Activated T-helper 9 cell treated with anti-CD3 and anti-CD28 coated beads, Interleukin-2, amount 50 U/mL, for 16 hours (primary cell): ENCODE results near the gene ALDH1A2.

Experiments
- DNase-seq: peaks from one replicate; pipeline ENCODE4 v3.0.0-alpha.2; 2020; ENCODE audit warnings: low read depth

The ALDH1A2 gene

DNA sequence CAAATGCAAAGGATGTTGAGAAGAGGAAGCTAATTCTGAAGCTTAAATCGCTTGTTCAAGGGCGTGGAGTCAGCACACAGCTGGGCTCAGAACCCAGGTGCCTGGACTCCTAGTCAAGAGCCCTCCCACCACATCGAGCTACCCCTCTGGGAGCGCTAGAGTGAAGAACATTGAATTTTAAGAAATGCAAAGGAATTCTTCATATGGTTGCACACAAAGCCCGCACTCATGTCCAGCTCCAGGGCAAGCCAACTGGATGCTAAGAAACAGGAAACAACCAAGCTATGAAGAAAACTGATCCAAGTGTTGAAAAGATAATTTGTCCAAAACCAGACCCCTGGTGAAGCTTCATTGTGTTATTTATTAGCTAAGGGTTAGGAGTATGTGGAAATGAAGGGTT is 122.3 kb downstream of the ALDH1A2 start:
- DNase-seq, result no peak

DNA sequence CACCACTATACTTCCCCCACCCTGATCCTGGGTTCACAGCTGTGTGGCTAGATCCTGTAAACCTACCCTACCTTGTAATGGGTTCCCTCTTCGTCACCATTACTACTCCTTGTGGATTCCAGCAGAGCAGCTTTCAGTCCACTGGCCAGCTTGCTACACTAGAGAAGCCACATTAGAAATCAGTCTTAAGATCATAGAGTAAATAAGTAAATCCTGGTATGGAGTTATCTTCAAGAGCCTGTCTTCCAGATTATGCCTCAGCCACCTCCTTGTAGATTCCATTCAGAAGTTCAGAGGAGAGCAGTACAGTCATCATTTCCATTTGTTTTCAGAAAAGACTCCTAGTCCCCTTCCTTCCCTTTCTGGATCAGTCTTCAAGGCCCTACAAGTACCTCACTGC is 123.7 kb downstream of the ALDH1A2 start:
- DNase-seq, result no peak

DNA sequence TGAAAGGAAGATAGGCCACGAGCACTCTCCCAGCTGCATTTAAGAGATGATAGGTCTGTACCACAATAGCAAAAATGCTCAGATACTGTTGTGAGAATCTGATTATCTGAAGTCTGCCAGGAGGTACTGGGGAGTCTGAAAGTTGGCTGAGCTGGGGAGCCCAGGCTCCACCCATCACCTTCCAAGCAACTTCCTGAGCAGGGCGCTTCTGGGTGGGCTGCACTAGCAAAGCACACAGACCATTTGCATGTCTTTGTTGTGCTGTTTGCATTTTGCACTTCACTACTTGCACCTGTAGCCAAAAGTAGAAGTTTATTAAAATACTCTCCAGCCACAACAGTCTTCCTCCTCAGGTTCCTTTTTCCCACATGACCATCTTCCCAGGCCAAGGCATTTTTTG is 133.2 kb downstream of the ALDH1A2 start:
- no peak for DNase-seq

DNA sequence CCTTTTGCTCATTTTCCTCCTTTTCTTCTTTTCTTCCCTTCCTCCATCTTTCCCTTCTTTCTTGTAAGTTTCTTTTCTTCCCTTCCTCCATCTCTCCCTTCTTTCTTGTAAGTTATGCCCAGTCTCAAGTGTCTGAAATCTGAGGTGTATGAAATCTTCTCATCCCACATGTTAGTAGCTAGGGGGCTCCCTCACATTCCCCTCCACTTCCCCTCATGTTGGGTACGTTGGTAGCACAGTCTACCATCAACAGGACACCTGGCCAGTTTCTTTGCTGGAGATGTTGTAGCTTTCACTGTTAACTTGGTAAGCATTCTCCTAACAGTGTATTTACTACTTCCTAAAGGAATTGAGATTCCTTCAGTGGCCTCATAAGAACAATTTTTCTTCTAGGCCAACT is 133.9 kb downstream of the ALDH1A2 start:
- DNase-seq, result no peak

DNA sequence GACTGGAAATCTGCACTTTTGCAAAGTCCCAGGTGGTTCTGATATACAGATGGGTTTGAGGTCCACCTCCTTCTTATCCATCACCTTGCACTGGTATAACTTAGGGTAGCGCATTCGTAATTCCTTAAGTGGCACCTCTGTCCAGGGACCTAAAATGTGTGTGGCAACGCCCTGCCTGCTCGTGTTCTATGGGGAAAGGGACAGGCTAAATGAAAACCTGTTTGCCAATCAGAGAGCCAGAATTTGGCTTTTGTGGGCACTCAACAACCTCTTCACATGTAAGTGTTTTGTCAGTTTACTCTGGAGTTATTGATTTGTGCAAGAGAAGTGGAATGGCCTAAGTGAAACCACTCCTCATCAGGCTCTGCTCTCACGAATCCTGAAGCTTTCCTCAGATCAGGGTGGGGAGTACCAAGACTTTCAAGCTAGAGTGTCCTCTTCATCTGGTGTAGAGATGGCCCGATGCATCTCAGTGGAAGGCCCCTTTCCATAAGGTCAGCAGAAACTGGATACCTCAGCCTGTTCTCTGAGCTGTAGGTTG is 138.3 kb downstream of the ALDH1A2 start:
- no peak for DNase-seq

DNA sequence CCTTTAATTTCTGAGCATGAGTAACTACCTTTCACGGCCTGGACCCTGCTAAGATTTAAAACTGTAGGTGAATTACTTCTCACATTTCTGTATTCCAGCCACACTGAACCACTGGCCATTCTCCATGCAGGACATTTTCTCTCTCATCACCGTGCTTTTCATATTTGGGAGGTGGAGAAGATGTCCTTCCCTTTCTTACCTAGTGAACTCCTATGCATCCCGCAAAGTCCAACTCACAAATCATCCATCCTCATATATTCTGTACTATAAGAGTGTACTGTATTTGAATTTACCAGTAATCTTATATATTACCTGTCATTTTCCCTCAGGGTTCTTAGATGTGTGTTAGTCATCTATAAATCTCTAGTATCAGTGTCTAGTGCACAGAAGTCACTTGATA is 139.9 kb downstream of the ALDH1A2 start:
- DNase-seq, result no peak

DNA sequence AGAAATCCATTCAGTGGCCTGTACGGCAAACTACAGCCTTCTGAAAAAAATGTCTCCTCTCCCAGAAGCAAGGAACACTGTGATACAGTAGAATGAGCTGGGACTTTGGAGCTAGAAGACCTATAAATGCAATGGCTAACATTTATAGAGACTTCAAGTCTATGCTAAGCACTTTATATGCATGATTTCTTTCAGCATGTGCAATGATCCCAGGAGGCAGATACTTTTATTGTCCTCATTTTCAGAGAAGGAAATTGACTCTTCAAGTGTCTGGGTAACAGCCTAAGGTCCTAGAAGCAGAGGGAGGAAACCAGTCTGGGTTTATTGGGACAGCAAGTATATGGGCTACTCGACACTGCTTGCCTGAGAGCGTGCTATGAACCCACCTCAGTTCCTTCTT is 140.9 kb downstream of the ALDH1A2 start:
- DNase-seq, result no peak

DNA sequence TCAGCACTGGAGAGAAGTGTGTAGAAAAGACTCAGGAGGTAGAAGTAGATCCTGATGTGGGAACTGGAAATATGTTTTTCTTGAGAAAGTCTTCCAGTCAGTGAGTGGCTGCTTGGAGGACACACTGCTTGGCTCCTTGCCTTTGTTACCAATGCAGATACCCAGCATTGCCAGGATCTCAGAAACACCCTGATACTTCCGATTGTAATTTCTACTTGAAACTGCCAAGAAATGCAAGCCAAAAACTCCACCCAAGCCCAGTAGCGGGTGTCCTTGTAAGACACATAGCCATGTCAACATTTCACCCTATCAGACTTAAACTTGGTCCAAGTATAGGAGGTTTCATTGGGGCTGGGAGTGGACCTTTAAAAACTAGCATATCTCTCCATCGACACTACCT is 141.8 kb downstream of the ALDH1A2 start:
- DNase-seq, result no peak

DNA sequence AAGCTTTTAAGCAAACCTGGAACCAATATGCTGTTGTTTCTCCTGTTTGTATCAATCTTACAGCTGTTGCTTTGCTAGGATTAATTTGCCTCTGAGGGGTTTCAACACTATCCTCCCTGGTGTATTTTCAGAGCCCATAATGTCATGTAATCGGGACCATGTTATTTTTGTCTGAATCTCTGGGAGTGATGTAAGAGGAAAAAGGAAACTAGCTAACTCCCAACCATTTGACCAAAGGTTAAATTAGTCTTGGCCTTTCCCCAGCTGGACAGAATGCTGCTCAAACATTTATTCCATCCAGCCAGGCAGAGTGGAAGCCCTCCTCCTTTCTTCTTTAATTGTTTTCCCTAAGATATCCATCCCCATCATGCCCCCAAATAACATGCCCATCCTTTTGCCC is 142.2 kb downstream of the ALDH1A2 start:
- no peak for DNase-seq

DNA sequence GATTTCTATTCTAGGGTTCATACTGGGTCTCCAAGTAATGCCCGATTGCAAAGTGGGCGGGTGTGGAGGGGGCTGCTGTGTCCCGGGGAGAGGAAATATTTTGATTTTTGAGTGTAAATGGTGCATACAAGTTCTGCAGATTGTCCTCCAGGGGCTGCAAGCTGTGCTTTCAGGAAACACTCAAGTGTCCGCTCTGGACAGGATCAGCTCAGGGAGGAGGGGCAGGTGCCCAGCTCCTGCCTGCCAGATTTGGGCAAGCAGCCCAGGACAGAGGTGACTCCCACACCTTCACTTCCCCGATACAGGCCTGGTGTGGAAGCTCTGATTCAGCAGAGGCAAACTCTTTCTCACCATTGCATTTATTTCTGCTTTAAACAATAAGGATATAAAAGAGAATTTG is 142.7 kb downstream of the ALDH1A2 start:
- DNase-seq, result no peak

DNA sequence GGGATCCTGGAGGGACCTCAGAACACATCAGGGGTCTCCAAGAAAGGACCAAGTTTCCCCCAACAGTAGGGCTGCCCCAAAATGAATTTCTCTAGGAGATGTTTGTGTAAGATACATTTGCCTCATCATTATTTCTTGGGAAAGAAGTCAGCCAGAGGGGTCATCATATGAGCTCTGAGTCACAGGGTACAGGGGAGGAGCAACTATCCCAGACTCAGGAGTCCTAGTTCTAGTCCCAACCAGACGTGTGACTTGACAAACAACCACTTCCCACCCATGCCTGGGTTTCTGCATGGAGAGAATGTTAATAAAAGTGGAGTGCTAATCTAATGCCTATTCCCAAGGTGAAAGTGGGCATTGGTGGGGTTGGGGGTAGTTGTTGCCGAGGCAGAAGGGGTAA is 144.1 kb downstream of the ALDH1A2 start:
- DNase-seq, result no peak

DNA sequence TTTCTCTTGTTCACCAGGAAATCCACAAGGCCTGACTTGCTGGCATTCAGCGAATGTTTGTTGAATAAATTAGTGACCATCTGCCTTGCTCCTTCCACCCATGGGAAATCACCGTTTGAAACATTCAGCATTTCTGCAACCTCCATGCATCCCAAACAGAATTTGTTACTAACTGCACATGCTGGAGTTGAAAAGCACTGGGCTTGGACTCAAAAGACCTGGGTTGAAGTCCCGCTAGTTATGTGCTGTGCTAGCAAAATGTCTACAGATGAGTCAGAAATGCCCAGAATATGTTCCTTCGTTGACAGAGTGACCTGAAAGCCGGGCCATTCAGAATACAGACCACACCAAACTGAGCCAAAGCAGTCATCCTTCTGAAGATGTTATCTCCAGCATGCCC is 144.6 kb downstream of the ALDH1A2 start:
- DNase-seq, result no peak

DNA sequence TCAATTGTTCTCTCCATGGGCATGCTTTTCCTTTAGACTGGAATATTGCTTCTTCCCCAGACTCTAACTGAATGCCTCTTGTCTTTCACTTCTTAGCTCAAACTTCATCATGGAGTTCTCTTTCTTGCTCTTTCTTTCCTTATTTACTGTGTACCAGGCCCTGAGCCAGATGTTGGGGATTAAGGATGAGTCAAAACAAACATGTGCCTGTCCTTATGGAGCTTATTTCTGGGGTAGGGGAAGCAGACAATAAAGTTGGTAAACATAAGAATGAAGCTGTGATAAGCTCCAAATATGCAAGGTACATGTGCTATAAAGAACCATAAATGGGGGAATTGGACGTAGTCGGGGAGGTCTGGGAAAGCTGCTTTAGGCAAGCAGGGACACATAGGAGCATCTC is 145.8 kb downstream of the ALDH1A2 start:
- DNase-seq, result no peak

DNA sequence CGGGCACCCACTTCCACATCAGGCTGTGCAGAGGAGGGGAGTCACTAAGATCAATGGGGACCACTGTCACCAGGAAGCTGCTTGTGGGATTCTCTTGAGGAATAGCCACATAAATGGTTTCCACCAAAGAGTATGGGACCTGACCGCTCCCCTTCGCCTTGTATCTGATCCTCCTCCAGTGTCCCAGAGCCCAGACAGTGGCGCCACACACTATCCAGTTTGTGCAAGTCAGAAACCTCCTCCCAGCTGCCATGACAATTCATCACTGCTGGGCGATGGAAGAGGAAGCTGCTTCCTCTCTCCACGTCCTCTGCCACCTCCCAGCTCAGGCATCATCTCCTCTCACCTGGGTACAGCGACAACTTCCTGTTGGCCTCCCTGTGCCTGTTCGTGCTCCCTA is 147.5 kb downstream of the ALDH1A2 start:
- DNase-seq, result no peak

DNA sequence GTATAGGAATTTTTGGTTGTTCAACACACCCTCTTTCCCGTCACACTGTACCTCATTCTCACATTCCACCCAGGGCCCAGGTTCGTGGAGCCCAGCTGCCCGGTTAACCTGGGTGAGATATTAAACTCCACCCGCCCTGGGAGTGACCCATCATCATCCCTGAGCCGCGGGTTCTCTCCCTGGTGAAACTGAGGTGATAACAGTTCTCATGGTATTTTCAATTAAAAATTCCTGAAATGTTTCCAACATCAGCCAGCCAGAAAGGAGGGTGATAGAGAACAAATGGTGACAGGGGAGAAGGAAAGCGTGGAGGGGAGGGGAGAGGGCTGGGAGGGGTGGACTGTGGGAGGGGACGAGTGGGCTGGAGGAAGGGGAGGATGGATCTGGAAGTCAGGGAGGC is 148.8 kb downstream of the ALDH1A2 start:
- DNase-seq, result no peak

DNA sequence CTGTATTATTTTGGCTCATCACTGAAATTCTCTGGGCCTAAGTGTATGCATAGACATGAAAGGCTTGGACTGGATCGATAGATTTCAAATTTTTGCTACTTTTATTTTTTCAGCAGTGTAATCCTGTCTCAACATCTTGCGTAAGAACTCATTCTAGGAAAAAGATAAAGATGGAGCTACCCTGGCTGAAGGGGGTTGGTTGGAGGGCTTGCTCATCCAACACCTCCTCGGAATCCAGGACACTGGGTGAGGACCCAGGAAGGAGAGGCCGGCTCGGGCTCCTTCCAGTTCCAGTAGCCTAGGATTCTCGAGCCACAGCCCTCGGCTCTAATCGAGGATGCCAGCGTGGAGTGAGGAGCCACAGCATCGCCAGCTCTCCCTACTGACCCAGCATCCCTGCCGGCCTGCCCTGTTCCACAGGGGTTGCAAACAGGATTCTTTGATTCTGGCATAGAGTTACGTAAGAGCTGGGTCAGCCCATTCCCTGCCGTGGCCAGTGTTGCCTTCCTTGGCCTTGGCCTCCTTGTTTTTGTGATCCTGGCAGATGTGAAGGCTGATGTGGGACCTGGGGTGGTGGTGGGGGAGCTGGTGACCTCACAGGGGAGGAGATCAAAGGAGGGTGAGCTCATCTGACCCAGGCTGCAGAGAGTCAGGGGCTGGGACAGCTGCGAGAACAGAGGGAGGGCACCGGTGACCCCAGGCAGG is 149.5 kb downstream of the ALDH1A2 start:
- no peak for DNase-seq

DNA sequence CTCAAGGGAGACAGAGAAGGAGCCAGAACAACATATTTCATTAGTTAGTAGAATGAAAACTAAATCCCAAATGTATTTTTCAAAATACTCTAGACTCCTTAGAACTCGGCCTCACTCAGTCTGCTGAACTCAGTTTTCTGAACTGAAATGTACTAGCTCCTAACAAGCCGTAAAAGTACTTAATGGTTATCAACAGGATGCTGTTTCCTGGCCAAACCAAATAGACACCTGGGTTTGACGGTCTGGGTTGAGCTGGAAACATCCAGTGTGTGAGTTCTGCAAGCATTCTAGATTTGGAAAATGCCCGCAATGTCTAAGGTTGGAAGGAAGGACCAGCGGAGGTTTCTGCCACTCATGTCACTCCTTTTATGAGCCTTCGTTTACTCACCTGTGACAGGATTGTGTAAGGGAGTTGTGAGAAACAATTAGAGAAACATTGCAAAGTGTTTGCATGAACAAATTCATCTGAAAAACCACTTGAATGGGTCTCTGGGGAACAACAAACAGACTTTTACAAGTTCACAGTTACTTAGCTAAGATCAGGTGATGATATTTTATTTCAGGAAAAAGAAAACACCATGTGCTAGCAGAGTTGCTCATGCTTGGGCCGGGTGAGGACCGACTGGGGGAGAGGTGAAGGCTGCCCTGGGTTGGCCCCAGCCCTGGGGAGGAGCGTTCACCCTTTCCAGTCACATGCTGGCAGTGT is 151.0 kb downstream of the ALDH1A2 start:
- no peak for DNase-seq

DNA sequence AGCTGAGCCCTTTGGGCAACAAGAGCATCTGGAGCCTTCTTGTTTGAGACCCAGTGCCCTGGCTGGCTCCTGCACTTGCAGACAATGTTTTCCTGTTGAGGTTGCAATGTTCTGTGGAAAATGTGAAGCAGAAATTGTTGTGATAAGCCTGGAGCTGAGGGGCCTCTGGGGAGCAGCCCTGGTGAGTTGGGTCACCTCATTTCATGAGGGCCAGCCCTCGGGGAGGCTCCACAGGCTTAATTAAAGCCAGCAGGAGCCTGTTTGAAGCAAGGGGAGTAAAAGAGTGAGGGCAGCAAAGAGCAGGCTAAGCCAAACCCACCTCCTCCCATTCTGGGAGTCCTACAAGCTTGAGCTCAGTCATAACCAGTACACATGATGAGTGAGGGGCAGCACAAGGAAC is 154.3 kb downstream of the ALDH1A2 start:
- DNase-seq, result no peak

DNA sequence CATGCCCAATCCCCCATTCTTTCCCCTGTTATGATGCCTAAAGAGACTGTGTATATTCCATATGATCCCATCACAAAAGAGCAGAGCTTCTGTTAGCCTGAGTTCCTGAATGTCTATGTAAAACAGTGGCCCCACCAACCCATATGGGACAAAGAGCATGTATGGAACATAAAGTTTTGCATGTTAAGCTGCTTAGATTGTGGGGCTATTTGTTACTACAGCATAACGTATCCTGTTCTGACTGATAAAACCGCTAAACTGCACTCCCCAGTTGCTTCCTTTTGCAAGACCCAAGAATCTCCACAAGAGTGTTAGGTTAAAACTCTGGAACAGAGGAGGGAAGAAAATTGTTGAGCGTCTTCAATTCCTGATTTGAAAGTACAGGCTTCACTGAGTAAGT is 154.8 kb downstream of the ALDH1A2 start:
- no peak for DNase-seq

DNA sequence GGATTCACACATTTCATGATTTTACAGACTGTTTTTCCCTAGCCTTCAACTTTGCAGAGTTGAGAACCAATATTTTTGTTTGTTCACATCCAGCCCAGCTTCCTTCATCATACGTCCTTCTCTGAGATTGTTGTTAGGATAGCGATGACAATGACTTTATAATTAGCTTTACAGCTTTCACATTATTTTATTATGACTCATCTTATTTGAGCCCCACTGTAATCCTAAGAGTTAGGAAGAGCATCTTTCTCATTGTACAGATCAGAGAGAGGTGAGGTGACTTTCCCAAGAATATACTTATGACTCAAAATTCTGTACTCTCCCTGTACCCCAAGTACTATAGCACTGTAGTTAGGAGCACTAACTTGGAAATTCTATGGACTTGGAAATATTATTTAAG is 156.1 kb downstream of the ALDH1A2 start:
- no peak for DNase-seq

DNA sequence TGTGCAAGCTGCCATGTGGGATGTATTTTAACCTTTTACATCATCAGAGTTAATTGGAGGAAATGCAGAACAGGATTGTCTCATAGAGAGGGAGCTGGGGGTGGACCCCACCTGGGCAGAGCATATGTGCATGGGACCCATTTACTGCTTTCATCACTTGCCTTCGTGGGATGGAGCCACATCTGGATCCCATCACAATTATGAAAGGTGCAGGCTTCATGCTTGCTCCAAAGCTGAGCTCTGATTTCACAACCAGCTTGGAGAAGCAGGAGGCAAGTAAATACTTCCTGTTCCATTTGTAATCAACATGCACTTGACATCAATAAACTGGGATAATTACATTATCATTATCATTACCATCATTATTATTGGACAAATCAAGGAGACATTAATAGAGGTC is 161.9 kb downstream of the ALDH1A2 start:
- no peak for DNase-seq
